Effector CD8-positive, alpha-beta T cell (primary cell): ENCODE results near the gene KAZN.
"Not testable (repeated sequence)": the region's sequence is repeated elsewhere in the genome, so short reads cannot be mapped to it uniquely, and the experiment has no call there.

ENCODE experiments used
- DNase-seq: peaks from one replicate; lab custom pipeline; 2025; lab: John Stamatoyannopoulos, UW
- total RNA-seq, 4 experiments: gene quantifications; one replicate each; lab custom pipeline; 2026; lab: John Stamatoyannopoulos, UW

The KAZN gene
- total RNA-seq, result 0.12 to 0.29 (median 0.18) reads per million in 4 experiments

DNA sequence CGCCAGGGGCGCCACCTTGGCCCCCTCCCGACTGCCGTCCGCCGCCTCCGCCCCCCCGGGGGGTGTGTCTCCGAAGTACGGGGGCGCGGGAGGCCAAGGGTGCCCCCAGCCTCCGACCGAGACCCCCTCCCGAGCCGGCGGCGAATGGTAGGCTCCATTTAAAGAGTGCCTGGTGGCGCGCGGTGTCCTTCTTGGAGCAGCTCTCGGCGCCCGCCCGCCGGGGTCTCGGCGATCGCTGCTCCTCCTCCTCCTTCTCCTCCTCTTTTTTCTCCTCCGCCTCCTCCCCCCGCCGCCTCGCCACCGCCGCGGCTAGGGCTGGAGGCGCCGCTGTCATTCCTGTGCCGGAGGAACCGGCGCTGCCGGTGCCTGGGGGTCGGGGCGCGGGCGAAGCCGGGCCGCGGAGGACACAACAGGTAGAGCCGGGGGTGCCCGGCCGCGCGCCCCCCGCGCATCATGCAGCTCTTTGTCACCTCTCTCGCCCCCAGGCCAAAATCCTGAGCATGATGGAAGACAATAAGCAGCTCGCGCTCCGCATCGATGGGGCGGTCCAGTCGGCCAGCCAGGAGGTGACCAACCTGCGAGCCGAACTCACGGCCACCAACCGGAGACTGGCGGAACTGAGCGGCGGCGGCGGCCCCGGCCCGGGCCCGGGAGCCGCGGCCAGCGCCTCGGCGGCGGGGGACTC lies at the start of gene KAZN:
Gene KAZN, plus strand, starts transcription at position 188 of the 685 bp plus-strand sequence.
- DNase-seq, result no peak

GRCh38 chr1:14549897-14550620 lies 48.4 kb upstream of the KAZN start:
- DNase-seq, result no peak

DNA sequence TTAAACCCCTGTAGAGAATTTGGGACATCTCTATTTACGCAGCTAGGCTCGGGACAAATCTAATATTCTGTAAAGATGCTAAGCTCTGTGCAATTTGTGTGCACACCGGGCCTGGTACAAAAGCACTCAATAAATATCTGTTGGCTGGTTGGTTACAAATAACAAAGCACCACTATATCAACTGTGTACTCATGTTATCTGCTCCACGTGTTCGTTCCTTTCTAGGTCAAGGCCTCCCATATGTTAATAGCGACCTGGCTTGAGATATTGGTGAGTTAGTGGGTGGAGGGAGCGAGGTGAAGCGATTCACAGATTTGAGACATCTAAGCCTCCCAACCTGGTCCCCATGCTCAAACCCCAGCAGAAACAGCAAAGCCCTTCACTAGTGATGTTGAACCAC lies 47.1 kb upstream of the KAZN start:
- no peak for DNase-seq

DNA sequence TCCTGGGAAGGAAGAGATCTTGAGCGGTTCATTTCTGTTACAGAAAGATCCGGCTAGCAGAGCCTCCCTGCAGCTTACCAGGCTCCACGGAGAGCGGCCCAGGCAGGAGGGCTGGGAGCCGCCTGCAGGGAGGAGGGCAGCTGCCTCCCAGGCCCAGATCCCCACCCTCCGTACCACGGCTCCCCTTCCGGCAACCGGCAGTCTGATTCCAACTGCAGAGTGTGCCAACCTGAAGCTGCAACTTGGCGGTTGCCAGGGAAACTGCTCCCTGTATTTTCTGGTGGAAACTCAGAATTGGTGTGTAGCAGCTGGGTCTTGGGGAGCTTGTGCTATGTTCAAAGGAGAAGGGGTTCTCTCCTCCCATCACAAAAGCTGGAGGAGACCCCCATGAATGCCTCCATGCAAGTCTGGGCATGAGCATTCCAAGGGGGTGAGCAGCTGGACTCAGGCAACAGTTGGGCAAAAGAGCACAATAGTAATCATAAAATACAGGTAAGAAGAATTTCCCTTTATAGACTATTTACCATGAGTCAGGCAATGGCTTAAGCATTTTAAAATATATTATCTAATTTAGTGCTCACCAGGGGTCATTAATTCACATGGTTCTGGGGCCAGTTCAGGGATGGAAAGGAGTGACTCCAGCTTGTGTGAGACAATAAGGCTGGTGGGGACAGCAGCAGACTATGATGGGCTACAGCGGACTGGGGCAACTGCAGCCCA lies 46.1 kb upstream of the KAZN start:
- no peak for DNase-seq

GRCh38 chr1:14553711-14554110 lies 44.8 kb upstream of the KAZN start:
- no peak for DNase-seq

DNA sequence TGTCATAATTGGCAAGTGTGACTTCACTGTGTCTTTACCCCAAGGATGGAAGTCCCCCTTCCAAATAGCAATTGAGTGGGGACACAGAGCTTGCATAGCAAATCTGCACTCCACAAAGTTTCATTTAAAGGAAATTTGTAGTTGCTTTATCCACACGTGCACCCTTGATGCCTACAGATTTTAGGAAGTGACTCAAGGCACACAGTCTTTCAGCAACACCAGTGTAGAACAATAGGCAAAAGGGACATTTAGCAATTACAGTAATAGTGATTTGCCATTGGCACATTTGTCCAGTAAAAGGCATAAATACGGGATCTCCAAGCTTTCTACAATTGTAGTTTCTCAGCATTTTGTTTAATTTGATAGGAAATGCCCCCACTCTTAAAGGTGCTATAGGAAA lies 43.4 kb upstream of the KAZN start:
- no peak for DNase-seq

DNA sequence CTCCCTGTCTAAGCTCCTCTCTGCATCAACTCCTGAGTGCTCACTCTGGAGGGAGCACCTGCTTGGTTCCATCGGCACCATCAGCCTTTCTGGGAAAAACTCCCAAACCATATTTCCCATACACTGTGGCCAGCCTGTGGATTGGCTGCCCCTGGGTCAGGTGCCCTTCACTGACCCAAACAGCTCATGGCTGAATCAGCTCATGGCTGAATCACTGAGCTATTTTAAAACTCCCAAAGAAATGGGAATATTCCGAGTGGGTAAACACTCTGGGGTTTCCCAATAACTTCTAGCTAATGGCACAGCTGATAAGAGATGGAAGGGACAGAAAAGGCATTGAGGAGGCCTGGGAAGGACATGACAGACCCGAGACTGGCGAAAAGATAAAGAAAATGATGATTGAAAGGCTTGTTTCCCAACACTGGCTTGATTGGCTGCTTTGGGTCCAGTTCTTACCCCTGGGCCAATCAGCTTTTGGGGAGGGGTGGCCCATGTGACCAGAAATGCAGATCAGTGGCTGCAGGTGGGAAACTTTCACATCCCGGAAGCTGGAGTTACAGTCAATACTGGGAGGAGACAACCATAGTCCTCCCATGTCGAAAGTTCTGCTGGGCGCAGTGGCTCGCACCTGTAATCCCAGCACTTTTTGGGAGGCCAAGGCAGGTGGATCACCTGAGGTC lies 37.3 kb upstream of the KAZN start:
- no peak for DNase-seq

DNA sequence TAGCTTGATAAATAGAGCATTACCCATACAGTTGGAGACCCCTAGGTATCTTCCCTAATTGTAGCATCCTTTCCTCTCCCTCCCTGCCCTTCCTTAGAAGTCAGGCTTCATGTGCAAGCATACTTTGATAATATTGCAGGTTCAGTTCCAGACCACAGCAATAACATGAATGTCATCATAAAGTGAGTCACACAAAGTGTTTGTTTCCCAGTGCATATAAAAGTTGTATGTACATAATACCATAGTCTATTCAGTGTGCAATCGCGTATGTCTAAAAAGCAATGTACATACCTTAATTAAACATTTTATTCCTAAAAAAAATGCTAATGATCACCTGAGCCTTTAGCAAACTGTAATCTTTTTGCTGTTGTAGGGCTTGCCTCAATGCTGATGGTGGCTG lies 33.4 kb upstream of the KAZN start:
- no peak for DNase-seq

- no peak for DNase-seq
These were observed 31.4 kb upstream of the KAZN start for GRCh38 chr1:14567056-14567455.

DNA sequence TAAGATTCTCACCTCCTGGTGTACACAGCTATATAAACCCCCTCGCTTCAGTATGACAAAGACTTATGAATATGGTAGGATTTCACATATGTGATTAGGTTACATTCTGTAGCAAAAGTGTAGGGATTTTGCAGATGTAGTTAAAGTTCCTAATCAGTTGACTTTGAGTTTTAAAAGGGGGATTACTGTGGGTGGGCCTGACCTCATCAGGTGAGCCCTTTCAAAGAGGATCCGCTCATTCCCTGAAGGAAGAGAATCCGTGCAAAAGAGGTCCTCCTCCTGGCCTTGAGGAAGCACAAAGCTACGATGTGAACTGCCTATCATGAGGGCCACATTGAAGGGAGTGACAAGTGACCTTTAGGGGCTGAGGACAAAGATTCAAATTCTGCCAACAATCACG lies 30.6 kb upstream of the KAZN start:
- no peak for DNase-seq

DNA sequence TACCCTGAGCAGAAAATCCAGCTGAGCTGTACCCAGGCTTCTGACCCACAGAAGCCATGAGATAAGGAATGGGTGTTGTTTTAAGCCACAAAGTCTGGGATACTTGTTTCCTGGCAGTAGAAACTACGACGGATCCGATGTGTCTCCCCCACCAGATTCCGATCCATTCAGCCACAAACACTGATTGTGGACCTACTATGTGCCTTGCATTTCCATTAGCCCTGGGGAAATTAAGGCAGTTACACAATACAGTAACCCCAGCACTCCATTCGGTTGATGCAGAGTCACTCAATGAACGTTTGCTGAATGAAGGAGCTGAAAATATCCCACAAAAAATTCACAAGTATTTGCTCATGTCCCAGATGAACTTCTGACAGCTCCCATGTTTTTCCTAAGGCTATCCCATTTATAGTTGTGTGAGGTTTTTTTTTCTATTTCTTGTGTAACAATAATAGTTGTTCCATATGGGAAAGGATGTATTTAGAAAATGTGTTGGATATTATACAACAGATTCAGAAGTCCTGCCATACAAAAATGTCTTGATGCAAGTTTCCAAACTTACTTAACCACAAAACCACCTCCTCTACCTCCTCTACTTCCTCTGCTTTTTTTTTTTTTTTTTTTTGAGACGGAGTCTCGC lies 29.6 kb upstream of the KAZN start:
- DNase-seq, result no peak

GRCh38 chr1:14570514-14570913 lies 28.0 kb upstream of the KAZN start:
- no peak for DNase-seq

GRCh38 chr1:14571810-14572767 lies 26.4 kb upstream of the KAZN start:
- DNase-seq, result no peak

GRCh38 chr1:14572861-14573260 lies 25.6 kb upstream of the KAZN start:
- no peak for DNase-seq

- DNase-seq, result no peak
These were observed 22.3 kb upstream of the KAZN start for GRCh38 chr1:14576155-14576554.

GRCh38 chr1:14577261-14577660 lies 21.2 kb upstream of the KAZN start:
- DNase-seq, result no peak

DNA sequence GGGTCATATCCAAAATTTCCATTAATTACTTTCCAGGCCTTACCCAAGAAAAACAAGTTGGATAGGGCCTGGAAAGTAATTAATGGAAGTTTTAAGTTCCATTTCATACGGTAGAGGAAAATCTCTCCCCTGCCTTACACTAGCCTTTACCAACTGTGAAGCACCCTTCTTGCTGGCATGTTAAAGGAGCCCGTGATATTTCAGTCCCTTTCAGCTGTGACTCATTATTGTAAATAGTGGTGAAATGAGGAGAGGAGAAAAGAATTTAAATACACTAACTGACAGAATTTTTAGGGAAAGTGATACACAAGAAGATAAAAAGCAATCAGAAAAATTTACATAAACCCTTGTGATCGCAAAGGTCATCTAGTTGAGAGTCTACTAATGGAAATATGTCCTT lies 20.3 kb upstream of the KAZN start:
- DNase-seq, result no peak

GRCh38 chr1:14580295-14580694 lies 18.2 kb upstream of the KAZN start:
- not testable (repeated sequence) for DNase-seq

GRCh38 chr1:14580986-14581385 lies 17.5 kb upstream of the KAZN start:
- DNase-seq, result no peak

DNA sequence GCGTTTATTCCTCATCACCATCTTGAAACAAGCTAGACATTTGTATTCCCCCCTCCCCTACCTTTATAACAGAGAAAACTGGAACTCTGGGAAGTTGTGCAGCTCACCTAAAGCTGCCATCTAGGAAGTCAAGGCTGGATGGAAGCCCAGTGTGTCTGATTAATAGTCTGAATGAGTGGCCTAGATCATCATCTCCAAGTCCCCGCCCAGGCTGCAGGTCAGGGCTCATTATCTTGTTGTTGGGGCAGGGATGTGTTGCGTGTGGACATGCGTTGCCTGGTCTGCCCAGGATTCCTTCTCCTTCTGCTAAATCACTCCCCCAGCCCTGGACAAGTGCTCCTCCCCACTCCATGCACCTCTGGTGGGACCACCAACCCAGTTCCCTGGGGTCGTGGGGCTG lies 14.7 kb upstream of the KAZN start:
- no peak for DNase-seq

DNA sequence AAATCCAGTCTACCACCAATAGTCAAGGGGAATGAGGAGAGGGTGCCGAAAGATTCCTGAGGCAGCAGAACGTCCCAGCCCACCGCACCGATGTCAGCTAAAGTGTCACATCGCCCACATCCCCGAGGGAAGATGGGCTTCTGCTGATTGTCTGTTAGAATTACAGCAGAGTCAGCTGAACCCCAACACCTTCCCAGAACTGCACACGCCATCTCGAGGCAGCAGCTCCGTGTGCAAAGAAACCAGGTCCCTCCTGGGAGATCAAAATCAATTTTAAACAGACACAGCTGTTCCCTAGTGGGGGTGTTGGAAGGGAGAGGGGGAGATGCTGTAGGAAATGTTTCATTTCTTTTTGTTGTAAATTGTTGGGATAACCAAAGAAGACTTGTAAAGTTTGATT lies 12.8 kb upstream of the KAZN start:
- no peak for DNase-seq
